Non-pigmented ciliary epithelial cell (primary cell): Measurements from ENCODE around the gene HMGXB3.
"Not testable (repeated sequence)": the region's sequence is repeated elsewhere in the genome, so short reads cannot be mapped to it uniquely, and the experiment has no call there.

Experiments used
- DNase-seq: peaks from one replicate; pipeline ENCODE4 v3.0.0-alpha.2; 2010; ENCODE audit warnings: low read depth

Gene HMGXB3

DNA sequence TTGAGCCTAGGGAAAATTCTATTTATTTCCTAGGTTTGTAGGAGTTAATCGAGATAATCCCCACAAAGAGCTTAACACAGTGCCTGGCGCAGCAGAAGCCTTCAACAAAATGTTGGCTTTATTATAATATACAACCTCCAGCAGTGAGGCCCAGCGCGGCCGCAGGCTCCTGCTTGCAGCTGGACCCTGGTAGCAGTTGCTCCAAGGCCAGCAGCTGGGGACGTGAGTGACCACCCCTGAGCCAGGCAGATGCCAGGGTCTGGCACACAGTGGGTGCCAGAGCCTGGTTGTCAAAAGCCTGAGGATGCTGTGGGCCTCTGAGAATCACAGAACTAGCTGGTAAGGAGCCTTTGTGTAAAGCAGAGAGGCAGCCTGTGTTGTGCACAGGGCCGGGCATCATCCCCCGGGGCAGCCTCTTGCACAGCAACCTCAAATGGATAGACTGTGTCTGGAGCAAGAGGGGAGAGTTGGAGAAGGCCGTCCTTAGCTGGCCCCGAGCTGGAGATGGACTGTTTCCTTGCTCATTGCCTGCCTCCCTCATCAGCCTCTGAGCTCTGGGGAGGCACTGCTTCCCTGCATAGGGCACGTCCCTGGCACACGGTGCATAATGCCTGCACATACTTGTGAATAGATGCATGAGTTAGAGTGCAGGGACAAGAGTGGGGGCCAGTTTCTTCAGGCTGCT, 68.6 kb downstream of the HMGXB3 start:
- DNase-seq, result no peak

GRCh38 chr5:150069672-150070627, 69.4 kb downstream of the HMGXB3 start:
- no peak for DNase-seq

DNA sequence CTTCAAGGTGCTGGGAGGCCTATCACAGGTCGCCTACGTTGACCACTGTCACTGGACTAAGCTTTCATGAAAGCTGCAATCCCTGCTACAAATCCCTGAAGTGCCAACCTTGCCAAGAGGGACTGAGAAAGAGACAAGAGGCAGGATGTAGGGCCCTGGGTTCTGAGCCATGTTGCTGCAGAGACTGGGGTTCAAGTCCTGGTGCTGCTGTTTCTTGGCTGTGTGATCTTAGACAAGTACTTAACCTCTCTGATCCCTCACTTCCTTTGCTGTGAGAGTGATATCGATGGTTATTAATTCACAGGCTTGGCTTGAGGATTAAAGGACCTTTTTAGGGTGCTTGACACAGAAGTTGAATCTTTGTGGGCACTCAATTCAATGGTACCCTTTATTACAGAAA, 70.3 kb downstream of the HMGXB3 start:
- DNase-seq, result no peak

DNA sequence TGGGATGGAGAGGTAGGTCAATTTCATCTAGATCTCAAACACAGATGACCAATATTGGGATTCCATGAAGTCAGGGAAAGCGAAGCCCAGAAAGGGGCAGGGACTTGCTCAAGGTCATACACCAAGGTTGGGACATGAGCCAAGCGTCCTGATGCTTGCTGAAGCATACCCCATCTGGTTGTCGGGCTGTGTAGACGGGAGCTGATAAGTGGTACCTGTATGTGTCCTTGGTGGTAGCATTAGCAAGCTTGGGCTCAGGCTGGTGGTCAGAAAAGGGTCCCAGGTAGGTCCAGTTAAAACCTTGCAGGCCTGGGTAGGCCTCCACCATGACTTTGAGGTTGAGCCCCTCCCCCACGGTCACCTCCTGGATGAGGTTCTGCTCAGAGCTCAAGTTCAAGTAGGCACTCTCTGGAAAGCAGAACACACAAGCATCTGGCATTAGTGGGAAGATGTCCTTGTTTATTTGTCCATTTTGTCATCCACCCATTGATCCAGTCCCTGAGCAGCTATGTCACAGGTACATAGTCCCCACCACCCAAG, 72.6 kb downstream of the HMGXB3 start:
- DNase-seq, result no peak

DNA sequence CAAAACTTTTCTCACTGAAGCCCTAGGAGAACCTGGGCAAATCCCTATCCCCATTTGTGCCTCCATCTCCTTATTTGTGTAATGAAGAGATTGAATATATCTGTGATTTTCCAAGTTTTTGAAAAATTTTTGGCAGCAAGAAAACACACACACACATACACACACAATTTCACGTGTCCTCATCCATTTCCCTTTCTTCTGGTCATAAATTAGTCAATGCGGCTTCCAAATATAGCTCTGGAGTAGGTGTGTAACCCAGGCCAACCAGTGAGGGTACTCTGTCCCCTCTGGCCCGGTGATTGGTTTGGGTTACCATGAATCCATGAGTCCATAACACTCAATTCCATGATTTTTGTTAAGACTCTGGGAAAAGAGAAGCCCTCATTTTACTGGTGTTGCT, 73.1 kb downstream of the HMGXB3 start:
- DNase-seq, result no peak

- no peak for DNase-seq
Measured at GRCh38 chr5:150075233-150075632, 74.7 kb downstream of the HMGXB3 start.

- no peak for DNase-seq
Measured at GRCh38 chr5:150075806-150076205, 75.3 kb downstream of the HMGXB3 start.

DNA sequence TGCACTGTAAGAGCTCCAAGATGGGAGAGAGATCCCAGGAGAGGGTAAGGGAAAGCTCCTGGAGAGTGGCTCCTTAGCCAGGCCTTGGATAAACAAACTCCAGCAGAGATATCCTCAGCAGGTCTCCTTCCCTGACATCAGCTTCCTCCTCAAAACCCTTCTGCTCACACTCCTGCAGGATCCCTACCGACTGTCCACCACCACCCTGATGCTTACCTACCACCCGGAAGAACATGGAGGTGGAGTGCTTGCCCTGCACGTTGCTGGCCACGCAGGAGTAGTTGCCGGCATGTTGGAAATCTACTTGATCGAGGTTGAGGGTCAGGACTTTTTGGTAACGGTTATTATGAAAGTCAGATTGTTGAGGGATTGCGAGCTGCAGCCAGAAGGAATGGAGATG, 76.5 kb downstream of the HMGXB3 start:
- DNase-seq, result no peak

DNA sequence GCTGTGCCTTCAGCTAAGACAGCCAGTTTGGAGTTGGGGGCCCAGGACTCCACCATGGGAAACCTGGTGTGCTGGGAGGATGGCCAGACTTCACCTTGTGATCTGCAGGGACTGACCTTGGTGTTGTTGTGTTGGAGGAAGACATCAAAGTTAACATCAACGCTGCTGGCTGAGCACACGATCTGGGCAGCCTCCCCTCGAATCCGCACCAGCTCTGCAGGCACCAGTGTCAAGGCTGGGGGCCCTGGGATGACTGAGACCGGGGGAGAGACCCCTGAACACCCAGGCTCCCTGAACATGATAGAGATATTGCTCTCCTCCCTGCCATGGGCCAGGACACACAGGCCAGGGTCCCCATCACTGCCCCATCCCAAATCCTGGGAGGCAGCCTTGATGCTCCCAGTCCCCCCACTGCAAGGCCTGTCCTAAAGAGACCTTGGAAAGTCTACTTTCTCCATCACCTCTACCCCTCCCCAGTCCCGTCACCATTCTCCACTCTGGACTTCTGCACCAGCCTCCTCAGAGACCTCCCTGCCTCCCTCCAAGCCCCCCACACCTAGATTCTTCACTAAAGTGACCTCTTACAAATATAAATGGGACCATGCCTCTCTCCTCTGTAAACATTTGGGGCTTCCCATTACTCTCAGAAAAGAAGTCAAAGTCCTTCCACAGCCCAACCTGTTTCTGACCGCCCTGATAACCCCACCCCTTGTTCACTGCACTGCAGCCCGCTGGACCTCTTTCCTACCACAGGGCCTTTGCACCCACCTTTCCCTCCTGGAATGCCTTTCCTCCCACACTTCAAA, 77.7 kb downstream of the HMGXB3 start:
- DNase-seq, result no peak

DNA sequence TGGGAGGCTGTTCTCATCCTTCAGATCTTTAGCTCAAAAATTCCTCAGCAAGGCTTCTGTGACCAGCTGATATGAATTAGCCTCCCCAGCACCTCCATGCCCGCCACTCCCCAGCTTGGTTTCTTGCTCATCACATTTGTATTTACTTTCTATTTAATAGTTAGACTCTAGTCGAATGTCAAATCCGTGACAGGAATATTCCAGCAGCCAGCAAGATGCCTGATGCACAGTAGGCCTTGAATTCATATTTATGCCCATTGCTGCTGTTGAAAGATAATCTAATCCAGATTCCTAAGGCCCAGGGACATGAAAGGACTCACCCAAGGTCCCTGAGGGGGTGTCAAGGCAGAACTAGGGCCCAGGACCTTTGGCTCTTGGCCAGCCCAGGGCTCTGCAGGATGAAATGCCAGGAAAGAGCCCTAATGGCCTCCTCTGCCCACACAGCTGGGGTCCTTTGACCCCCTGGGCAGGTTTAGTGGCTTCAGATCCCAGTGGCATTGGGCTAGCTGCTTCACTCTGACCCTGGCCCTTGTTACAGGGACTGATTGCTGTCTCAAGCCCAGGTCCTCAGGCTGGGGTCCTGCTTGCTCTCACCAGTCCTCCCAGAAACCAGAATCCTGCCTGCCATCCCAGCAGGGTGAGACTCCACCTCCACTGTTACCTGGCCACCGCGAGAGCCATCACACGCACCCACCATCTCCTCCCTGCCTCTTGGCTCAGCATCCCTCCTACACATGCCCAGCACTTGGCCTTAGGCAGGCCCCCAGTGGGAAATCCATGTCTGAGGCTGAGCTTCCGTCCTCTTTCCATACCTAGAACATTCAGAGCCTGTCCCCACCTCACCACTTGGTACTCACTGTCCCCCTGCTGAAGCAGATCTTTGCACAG, 78.5 kb downstream of the HMGXB3 start:
- DNase-seq, result no peak

DNA sequence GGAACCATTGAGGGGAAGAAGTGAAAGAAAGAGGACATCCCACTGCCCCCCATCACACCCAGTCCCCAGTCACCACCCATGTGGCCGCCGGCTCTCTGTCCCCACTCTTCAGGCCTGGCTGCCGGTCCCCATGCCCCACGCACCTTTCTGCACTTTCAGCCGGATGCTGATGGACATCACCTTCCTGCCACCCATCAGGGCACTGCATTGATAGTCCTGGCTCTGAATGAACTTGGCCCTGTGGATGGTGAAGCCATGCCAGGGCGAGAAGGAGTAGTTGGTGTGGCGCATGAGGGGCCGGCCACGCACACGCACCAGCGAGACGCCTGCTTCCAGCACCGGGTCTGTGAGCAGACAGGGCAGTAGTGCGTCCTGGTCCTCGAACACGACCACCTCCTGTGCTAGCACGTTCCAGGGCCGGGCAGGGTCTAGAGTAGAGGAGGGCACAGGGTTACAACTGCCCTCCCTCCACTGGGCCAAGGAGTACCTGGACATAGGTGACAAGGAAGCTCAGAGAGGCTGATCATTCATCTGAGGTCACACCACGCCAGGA, 79.4 kb downstream of the HMGXB3 start:
- DNase-seq, result no peak

- no peak for DNase-seq
Measured at GRCh38 chr5:150080696-150081435, 80.3 kb downstream of the HMGXB3 start.

GRCh38 chr5:150081541-150082283, 81.2 kb downstream of the HMGXB3 start:
- no peak for DNase-seq

DNA sequence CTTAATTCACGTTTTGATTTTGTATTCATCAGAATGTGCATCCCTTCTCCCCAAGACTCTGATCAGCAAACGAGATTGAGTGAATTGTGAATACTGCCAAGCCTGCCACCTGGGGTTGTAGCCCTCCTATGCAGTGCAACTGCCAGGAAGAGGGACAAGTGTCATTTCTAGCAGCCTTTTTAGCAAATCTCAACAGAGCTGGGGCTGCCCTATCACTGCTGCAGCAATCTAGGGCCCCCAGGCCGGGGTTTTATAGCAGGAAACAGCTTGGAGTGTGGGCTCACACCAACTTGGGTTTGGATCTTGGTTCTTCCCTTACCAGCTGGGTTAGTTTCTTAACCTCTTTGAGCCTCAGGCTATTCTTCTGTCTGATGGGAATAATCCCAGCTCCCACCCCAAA, 81.8 kb downstream of the HMGXB3 start:
- DNase-seq, result no peak

DNA sequence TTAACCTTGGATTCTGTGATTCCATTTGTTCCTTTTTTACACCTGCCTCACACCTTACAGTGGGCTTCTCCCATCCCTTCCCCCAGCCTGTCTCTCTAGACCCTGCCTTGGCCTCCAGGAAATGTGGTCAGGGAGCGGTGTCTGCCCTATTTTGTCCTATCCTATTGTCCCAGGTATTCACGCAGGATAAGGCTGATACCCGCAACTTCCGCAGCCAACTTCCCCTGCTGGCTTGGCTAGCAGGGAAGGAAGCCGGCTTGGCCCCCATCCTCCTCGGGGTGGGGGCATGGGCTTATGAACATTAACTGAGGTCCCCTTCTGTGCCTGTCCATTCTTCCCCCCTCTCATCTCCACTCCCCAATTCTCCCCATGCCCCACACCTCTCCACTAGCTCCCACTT, 82.3 kb downstream of the HMGXB3 start:
- DNase-seq, result no peak

GRCh38 chr5:150084754-150085153, 84.2 kb downstream of the HMGXB3 start:
- not testable (repeated sequence) for DNase-seq

GRCh38 chr5:150085191-150085912, 84.8 kb downstream of the HMGXB3 start:
- no peak for DNase-seq

GRCh38 chr5:150085950-150086715, 85.6 kb downstream of the HMGXB3 start, which contains the start of gene CSF1R:
CSF1R (minus strand) TSS chr5:150086554; CDS start chr5:150086427, 127 bp downstream.
- DNase-seq, result no peak
